GM23338 (cell line): ENCODE data around the gene TMEM212. TPM values are rescaled to one million over a fixed set of nuclear protein-coding genes. Genes with fewer than 3 reads are reported as not detected.

Experiments
- CTCF ChIP-seq, 2 experiments: fragments of 200-600 bp in 1 of 2; sonication (generic) in 1 of 2; conservative IDR thresholded peaks; 2 replicates each; pipeline versions ENCODE4 v1.5.1 to v1.6.1; 2016 to 2017; ENCODE audit warnings: antibody characterized with exemption in 2 of 2, low read depth in 2 of 2, mild to moderate bottlenecking in 2 of 2, moderate library complexity in 1 of 2
- EZH2 ChIP-seq: fragments of 200-600 bp; sonication (generic); IDR thresholded peaks from one replicate; pipeline ENCODE4 v1.8.0; 2017; ENCODE audit warnings: antibody characterized with exemption, mild to moderate bottlenecking, low read depth; ENCODE audit not compliant: unreplicated experiment
- JUNB ChIP-seq: IDR thresholded peaks from one replicate; pipeline ENCODE4 v1.6.1; 2016; ENCODE audit warnings: antibody characterized with exemption; ENCODE audit not compliant: unreplicated experiment
- NANOG ChIP-seq: IDR thresholded peaks from 2 replicates; pipeline ENCODE4 v1.6.1; 2016; ENCODE audit warnings: antibody characterized with exemption, borderline replicate concordance
- POLR2AphosphoS5 ChIP-seq: IDR thresholded peaks from 2 replicates; pipeline ENCODE4 v1.6.1; 2016; ENCODE audit warnings: antibody characterized with exemption, low read depth
- REST ChIP-seq: IDR thresholded peaks from one replicate; pipeline ENCODE4 v1.6.1; 2018; ENCODE audit warnings: antibody characterized with exemption; ENCODE audit not compliant: unreplicated experiment
- ZNF331 ChIP-seq: fragments of 250-450 bp; sonication (Bioruptor Pico); IDR thresholded peaks from 2 replicates; pipeline ENCODE4 v1.5.0; 2020; ENCODE audit warnings: low read depth, mild to moderate bottlenecking, moderate library complexity
- ZNF462 ChIP-seq: fragments of 250-450 bp; sonication (Bioruptor Pico); IDR thresholded peaks from 2 replicates; pipeline ENCODE4 v1.5.0; 2020; ENCODE audit warnings: mild to moderate bottlenecking, moderate library complexity
- polyA plus RNA-seq: library from polyadenylated mRNA; unstranded; fragments of >200 nt; fragmentation: Nextera tagmentation; extraction: Ambion mirVana; gene quantifications from 2 replicates; pipeline ENCODE4 v1.2.1, GENCODE V29; 2016
- total RNA-seq: library from RNA; depleted of rRNA; stranded (reverse); fragments of >200 nt; shearing (Covaris generic); gene quantifications from 2 replicates; pipeline ENCODE4 v1.2.3, GENCODE V29; 2014

Gene TMEM212
- total and polyA plus RNA-seq, 2 experiments from 2014 or later = not detected

- peak; percentile 87 for TF ChIP-seq ZNF462 (CRISPR knock-in tag)
- TF ChIP-seq POLR2AphosphoS5 = no peak
- no peak for TF ChIP-seq ZNF331 (CRISPR knock-in tag)
- no peak for TF ChIP-seq NANOG
- no peak for TF ChIP-seq EZH2
- TF ChIP-seq JUNB = no peak
- TF ChIP-seq CTCF (conservative IDR thresholded peaks at IDR 0.05; ENCODE audit: low read depth in 2 of 2) = peak; percentile 63 to 90
- no peak for TF ChIP-seq REST
Measured at GRCh38 chr3:171829841-171830517, 13.2 kb upstream of the TMEM212 start (continued).
